Ascending aorta (tissue), 2 donors: ENCODE measurements around the gene BCL3. TPM values are rescaled to one million over a fixed set of nuclear protein-coding genes. Genes with fewer than 3 reads are reported as not detected.

Experiments
- DNase-seq, 2 donors: peaks; one replicate each; pipeline ENCODE4 v3.0.0-alpha.2; 2019; ENCODE audit warnings: low spot score in 2 of 2
- H3K27ac ChIP-seq, 2 donors: fragments of 200-600 bp; sonication (generic); one replicate each; pipeline ENCODE4 v1.5.1; 2016 to 2017; ENCODE audit warnings: mild to moderate bottlenecking in 1 of 2
- H3K27me3 ChIP-seq: fragments of 200-600 bp; sonication (generic); one replicate; pipeline ENCODE4 v1.5.1; 2017
- H3K36me3 ChIP-seq, 2 donors: fragments of 200-600 bp; sonication (generic); one replicate each; pipeline ENCODE4 v1.5.1; 2016
- H3K4me1 ChIP-seq, 2 donors: fragments of 200-600 bp; sonication (generic); one replicate each; pipeline ENCODE4 v1.5.1; 2016 to 2017; ENCODE audit warnings: mild to moderate bottlenecking in 1 of 2
- H3K4me3 ChIP-seq, 2 donors: fragments of 200-600 bp; sonication (generic); one replicate each; pipeline ENCODE4 v1.5.1; 2016 to 2017; ENCODE audit warnings: mild to moderate bottlenecking in 1 of 2
- H3K9me3 ChIP-seq, 2 donors: fragments of 200-600 bp; sonication (generic); one replicate each; pipeline ENCODE4 v1.5.1; 2016
- CTCF ChIP-seq, 3 experiments: fragments of 200-600 bp in 2 of 3; fragments of 450-650 bp in 1 of 3; sonication (generic) in 2 of 3; IDR thresholded peaks; one replicate each; pipeline ENCODE4 v1.5.1; 2016 to 2019; ENCODE audit warnings: antibody characterized with exemption in 3 of 3, mild to moderate bottlenecking in 1 of 3, moderate library complexity in 1 of 3
- intact Hi-C: fragments of 100-400 bp; cut with DNase I; formaldehyde crosslinking; loops from one replicate; pipeline ENCODE4 v1.15.1; 2023
- total RNA-seq: library from RNA; depleted of rRNA; stranded (reverse); fragments of >200 nt; gene quantifications from one replicate; pipeline ENCODE4 v1.1.0, GENCODE V29; 2016

BCL3 gene
- total RNA-seq, 1 donor from 2014 or later = 66.2 TPM

DNA sequence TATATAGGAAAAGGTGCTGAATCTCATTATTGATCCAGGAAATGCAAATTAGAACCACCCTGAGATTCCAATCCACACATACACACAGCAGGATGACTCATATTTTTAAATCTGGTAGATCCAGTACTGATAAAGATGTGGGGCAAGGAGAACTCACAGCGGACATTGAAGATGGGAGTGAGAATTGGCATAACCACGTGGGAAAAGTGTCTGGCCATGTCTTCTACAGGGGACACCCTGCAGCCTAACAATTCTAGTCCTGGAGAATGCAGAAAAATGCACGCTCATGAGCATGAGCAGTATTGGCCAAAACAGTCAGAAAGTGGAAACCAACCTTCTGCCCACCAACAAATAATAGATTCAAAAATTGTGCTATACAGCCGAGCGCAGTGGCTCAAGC is 13.5 kb upstream of the BCL3 start:
- DNase-seq = no peak
- no peak for TF ChIP-seq CTCF (IDR thresholded peaks at IDR 0.05)
- H3K9me3 ChIP-seq = no peaks in the 10 kb centered on the region
- no peaks in the 10 kb centered on the region for H3K36me3 ChIP-seq
- H3K4me3 ChIP-seq = no peak overlapping the region
- no peaks in the 10 kb centered on the region for H3K4me1 ChIP-seq
- H3K27me3 ChIP-seq = no peaks in the 10 kb centered on the region
- no peak overlapping the region for H3K27ac ChIP-seq
- intact Hi-C loops = no loop called here

GRCh38 chr19:44737238-44738071 is 11.1 kb upstream of the BCL3 start:
- Histone ChIP-seq H3K27ac (no peak overlapping the region), H3K4me3 (no peak overlapping the region), H3K9me3 (no peaks in the 10 kb centered on the region), H3K4me1 (peaks cover 11 to 18% of the 10 kb centered on the region in 2 donors), H3K36me3 (no peaks in the 10 kb centered on the region), H3K27me3 (no peaks in the 10 kb centered on the region)
- no peak for TF ChIP-seq CTCF (IDR thresholded peaks at IDR 0.05)
- intact Hi-C loops = no loop called here
- DNase-seq = peak in 1 of 2 donors; percentile 60

DNA sequence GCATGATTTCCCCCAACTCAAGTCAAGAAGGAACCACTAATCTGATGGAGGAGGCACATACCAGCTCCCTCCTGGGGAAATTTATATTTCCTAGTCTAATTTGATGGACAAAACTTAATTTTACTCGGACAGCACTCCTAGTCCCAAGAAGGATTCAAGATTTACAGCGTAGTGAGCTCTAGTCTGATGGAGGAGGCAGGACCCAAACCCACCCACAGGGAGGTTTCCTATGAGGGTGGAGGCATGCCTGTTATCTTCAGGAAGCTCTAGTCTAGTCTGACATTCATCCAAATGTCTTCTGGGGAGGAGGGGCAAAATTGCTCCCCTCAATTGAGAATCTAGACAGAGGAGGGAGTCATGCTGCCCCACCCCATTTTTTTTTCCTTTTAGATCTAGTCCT is 10.4 kb upstream of the BCL3 start:
- Histone ChIP-seq H3K9me3 (no peaks in the 10 kb centered on the region), H3K4me3 (no peak overlapping the region), H3K27me3 (no peaks in the 10 kb centered on the region), H3K36me3 (no peaks in the 10 kb centered on the region), H3K4me1 (peaks cover 18 to 24% of the 10 kb centered on the region in 2 donors), H3K27ac (no peak overlapping the region)
- DNase-seq = no peak
- no peak for TF ChIP-seq CTCF (IDR thresholded peaks at IDR 0.05)
- intact Hi-C loops = no loop called here

- H3K36me3 ChIP-seq = no peaks in the 10 kb centered on the region
- no peak overlapping the region for H3K27ac ChIP-seq
- TF ChIP-seq CTCF (IDR thresholded peaks at IDR 0.05) = no peak
- H3K4me1 ChIP-seq = peaks cover 22 to 24% of the 10 kb centered on the region in 2 donors
- DNase-seq = no peak
- H3K9me3 ChIP-seq = no peaks in the 10 kb centered on the region
- H3K27me3 ChIP-seq = no peaks in the 10 kb centered on the region
- intact Hi-C loops = no loop called here
- H3K4me3 ChIP-seq = no peak overlapping the region
Observed at GRCh38 chr19:44738603-44739558, 9.6 kb upstream of the BCL3 start.

- no peaks in the 10 kb centered on the region for H3K27me3 ChIP-seq
- no peak for TF ChIP-seq CTCF (IDR thresholded peaks at IDR 0.05)
- H3K4me3 ChIP-seq = no peak overlapping the region
- peaks cover 22 to 31% of the 10 kb centered on the region in 2 donors for H3K4me1 ChIP-seq
- no peaks in the 10 kb centered on the region for H3K9me3 ChIP-seq
- H3K36me3 ChIP-seq = no peaks in the 10 kb centered on the region
- DNase-seq = no peak
- peak overlapping the region in 1 of 2 donors; percentile 83 for H3K27ac ChIP-seq
- intact Hi-C loops = loop anchor here (2.0 kb wide), 1 partner anchor 16 kb away; no protein-coding TSS in a partner anchor
Observed at GRCh38 chr19:44740351-44740824, 8.1 kb upstream of the BCL3 start.
